HG03354 (cell line): Measurements from ENCODE around the gene IPO4.

Experiments used
- ATAC-seq: cut with Tn5 transposase; IDR thresholded peaks from one replicate; pipeline ENCODE4 v1.9.1; 2021; ENCODE audit warnings: mild to moderate bottlenecking; ENCODE audit not compliant: unreplicated experiment, poor library complexity, severe bottlenecking

Gene IPO4

GRCh38 chr14:24196071-24197055 lies 7.7 kb upstream of the IPO4 start:
- ATAC-seq, result peak; percentile 23

- ATAC-seq, result peak; percentile 89
Observed at GRCh38 chr14:24195186-24196070, 6.8 kb upstream of the IPO4 start, which contains the start of gene TM9SF1. TM9SF1 (minus strand) TSS chr14:24195441; CDS start chr14:24195019, 422 bp downstream.

- no peak for ATAC-seq
Observed at GRCh38 chr14:24194873-24195185, 6.2 kb upstream of the IPO4 start.

GRCh38 chr14:24194186-24194872 lies 5.7 kb upstream of the IPO4 start:
- no peak for ATAC-seq

GRCh38 chr14:24192933-24193332 lies 4.3 kb upstream of the IPO4 start:
- no peak for ATAC-seq

GRCh38 chr14:24190416-24190815 lies 1.8 kb upstream of the IPO4 start:
- no peak for ATAC-seq

GRCh38 chr14:24189460-24189859 lies 844 bp upstream of the IPO4 start:
- no peak for ATAC-seq

GRCh38 chr14:24189059-24189375 lies 401 bp upstream of the IPO4 start:
- no peak for ATAC-seq

- ATAC-seq, result no peak
Observed at GRCh38 chr14:24187539-24187915, 1.1 kb downstream of the IPO4 start.

GRCh38 chr14:24186831-24187538 lies 1.6 kb downstream of the IPO4 start:
- ATAC-seq, result no peak

GRCh38 chr14:24185741-24186140 lies 2.9 kb downstream of the IPO4 start:
- no peak for ATAC-seq

- ATAC-seq, result no peak
Observed at GRCh38 chr14:24185026-24185425, 3.6 kb downstream of the IPO4 start.

GRCh38 chr14:24184104-24184970 lies 4.3 kb downstream of the IPO4 start:
- no peak for ATAC-seq

GRCh38 chr14:24183014-24183481 lies 5.6 kb downstream of the IPO4 start:
- no peak for ATAC-seq

- no peak for ATAC-seq
Observed at GRCh38 chr14:24182110-24182882, 6.3 kb downstream of the IPO4 start.

GRCh38 chr14:24181371-24182077 lies 7.1 kb downstream of the IPO4 start:
- no peak for ATAC-seq
